Keratinocyte (primary cell): ENCODE data around the gene TGFBRAP1. TPM values are rescaled to one million over a fixed set of nuclear protein-coding genes. Genes with fewer than 3 reads are reported as not detected.

Source experiments
- DNase-seq: peaks from one replicate; pipeline ENCODE4 v3.0.0-alpha.2; 2011; ENCODE audit warnings: low read depth, missing footprints, low spot score
- FAIRE-seq: peaks from 2 replicates; lab custom pipeline; 2011; peaks lifted over from hg19 to GRCh38; lab: Jason Lieb, UNC
- H2AFZ ChIP-seq: 2 replicates; pipeline ENCODE4 v1.6.0; 2012; ENCODE audit warnings: low read length, control low read depth, inconsistent platforms; ENCODE audit not compliant: control insufficient read depth
- H3K27ac ChIP-seq: 2 replicates; pipeline ENCODE4 v1.5.1; 2011; ENCODE audit warnings: low read length; ENCODE audit not compliant: control insufficient read depth, insufficient read depth
- H3K27me3 ChIP-seq: 3 replicates; pipeline ENCODE4 v1.6.0; 2011; ENCODE audit warnings: low read length; ENCODE audit not compliant: control insufficient read depth, insufficient read depth; ENCODE audit errors: extremely low read depth
- H3K36me3 ChIP-seq, 2 experiments: 2 replicates in 1 of 2; 3 replicates in 1 of 2; pipeline ENCODE4 v1.5.1; 2011; ENCODE audit warnings: low read length in 2 of 2, mild to moderate bottlenecking in 1 of 2; ENCODE audit not compliant: control insufficient read depth in 2 of 2, insufficient read depth in 2 of 2; ENCODE audit errors: extremely low read depth in 1 of 2
- H3K4me1 ChIP-seq: 3 replicates; pipeline ENCODE4 v1.5.1; 2011; ENCODE audit warnings: low read length; ENCODE audit not compliant: control insufficient read depth, insufficient read depth; ENCODE audit errors: extremely low read depth
- H3K4me2 ChIP-seq: 3 replicates; pipeline ENCODE4 v1.6.0; 2011; ENCODE audit warnings: low read depth, low read length; ENCODE audit not compliant: control insufficient read depth, insufficient read depth; ENCODE audit errors: extremely low read depth
- H3K4me3 ChIP-seq, 3 experiments: fragments of 200-600 bp in 1 of 3; sonication (generic) in 1 of 3; 2 replicates in 2 of 3; 3 replicates in 1 of 3; pipeline ENCODE4 v1.5.1; 2011 to 2016; ENCODE audit warnings: low read length in 3 of 3, mild to moderate bottlenecking in 3 of 3, control low read depth in 2 of 3, inconsistent platforms in 1 of 3, low read depth in 1 of 3, mixed read lengths in 1 of 3, mixed run types in 1 of 3, moderate library complexity in 1 of 3; ENCODE audit not compliant: control insufficient read depth in 2 of 3, insufficient read depth in 2 of 3; ENCODE audit errors: extremely low read depth in 1 of 3
- H3K79me2 ChIP-seq: 2 replicates; pipeline ENCODE4 v1.6.0; 2012; ENCODE audit warnings: low read length; ENCODE audit not compliant: control insufficient read depth, insufficient read depth
- H3K9ac ChIP-seq: 3 replicates; pipeline ENCODE4 v1.6.0; 2011; ENCODE audit warnings: low read length; ENCODE audit not compliant: control insufficient read depth, insufficient read depth; ENCODE audit errors: extremely low read depth
- H3K9me1 ChIP-seq: 3 replicates; pipeline ENCODE4 v1.6.0; 2011; ENCODE audit warnings: low read length; ENCODE audit not compliant: control insufficient read depth, insufficient read depth; ENCODE audit errors: extremely low read depth
- H3K9me3 ChIP-seq: 2 replicates; pipeline ENCODE4 v1.5.1; 2012; ENCODE audit warnings: low read depth, low read length; ENCODE audit not compliant: control insufficient read depth
- H4K20me1 ChIP-seq: 3 replicates; pipeline ENCODE4 v1.6.0; 2011; ENCODE audit warnings: low read length; ENCODE audit not compliant: control insufficient read depth, insufficient read depth; ENCODE audit errors: extremely low read depth
- CTCF ChIP-seq, 3 experiments: IDR thresholded peaks in 1 of 3; conservative IDR thresholded peaks in 1 of 3; optimal IDR thresholded peaks in 1 of 3; 2 replicates in 2 of 3; 3 replicates in 1 of 3; pipeline versions ENCODE3 to v1.5.1; 2011; ENCODE audit warnings: low read length in 3 of 3, mild to moderate bottlenecking in 3 of 3, moderate library complexity in 2 of 3, control low read depth in 1 of 3, inconsistent platforms in 1 of 3; ENCODE audit not compliant: insufficient read depth in 2 of 3; ENCODE audit errors: extremely low read depth in 1 of 3
- EZH2 ChIP-seq: IDR thresholded peaks from one replicate; pipeline ENCODE4 v1.6.1; 2012; ENCODE audit warnings: inconsistent platforms, mild to moderate bottlenecking, low read length, moderate library complexity
- dilution Hi-C: fragments of 300-500 bp; cut with MboI; formaldehyde crosslinking; loops from one replicate; pipeline ENCODE4 v1.7.0; 2020; ENCODE audit warnings: low sequenced_read_pairs; ENCODE audit not compliant: extremely low pct_ligation_motif_present
- polyA plus RNA-seq, 5 experiments: library from polyadenylated mRNA; depleted of rRNA in 3 of 5; stranded (reverse) in 3 of 5; stranded (forward) in 1 of 5; unstranded in 1 of 5; fragments of >200 nt; gene quantifications; 1 replicate in 1 of 5; 2 replicates in 3 of 5; 3 replicates in 1 of 5; pipeline versions ENCODE4 v1.2.1 to v1.2.3, GENCODE V29; 2011 to 2012; ENCODE audit warnings: missing spikeins in 2 of 5, low read depth in 1 of 5, low replicate concordance in 1 of 5

Gene TGFBRAP1
- polyA plus RNA-seq, 1 donor (not counting 4 experiments of a cell fraction or from before 2014, with no cell fraction given) = 9.3 TPM

GRCh38 chr2:105262651-105263091 is 66.9 kb downstream of the TGFBRAP1 start:
- DNase-seq (no peak), FAIRE-seq (no peak)
- Histone ChIP-seq H3K4me1 (peaks cover 6% of the 10 kb centered on the region), H3K9me3 (no peaks in the 10 kb centered on the region), H3K27me3 (no peaks in the 10 kb centered on the region), H3K79me2 (no peaks in the 10 kb centered on the region), H3K9me1 (no peaks in the 10 kb centered on the region), H3K36me3 (peaks cover 6 to 8% of the 10 kb centered on the region in 2 experiments), H3K9ac (no peak overlapping the region), H2AFZ (no peak overlapping the region), H3K4me3 (no peak overlapping the region), H3K27ac (no peak overlapping the region), H3K4me2 (no peak overlapping the region), H4K20me1 (no peaks in the 10 kb centered on the region)
- dilution Hi-C loops = no loop called here
- TF ChIP-seq EZH2 = no peak
- no peak for TF ChIP-seq CTCF (optimal IDR thresholded peaks at IDR 0.05 in 1 of 3, IDR thresholded peaks at IDR 0.05 in 1 of 3, conservative IDR thresholded peaks at IDR 0.05 in 1 of 3; ENCODE audit: extremely low read depth in 1 of 3, insufficient read depth in 2 of 3, low read length in 3 of 3)

GRCh38 chr2:105261061-105261460 is 68.5 kb downstream of the TGFBRAP1 start:
- H3K4me1 ChIP-seq = peaks cover 6% of the 10 kb centered on the region
- no peaks in the 10 kb centered on the region for H3K9me3 ChIP-seq
- no peaks in the 10 kb centered on the region for H4K20me1 ChIP-seq
- H2AFZ ChIP-seq = no peak overlapping the region
- H3K9me1 ChIP-seq = no peaks in the 10 kb centered on the region
- dilution Hi-C loops = no loop called here
- TF ChIP-seq CTCF (optimal IDR thresholded peaks at IDR 0.05 in 1 of 3, IDR thresholded peaks at IDR 0.05 in 1 of 3, conservative IDR thresholded peaks at IDR 0.05 in 1 of 3; ENCODE audit: extremely low read depth in 1 of 3, insufficient read depth in 2 of 3, low read length in 3 of 3) (no peak), EZH2 (no peak)
- H3K9ac ChIP-seq = no peak overlapping the region
- peak overlapping the region; percentile 29 for H3K4me2 ChIP-seq
- H3K79me2 ChIP-seq = no peaks in the 10 kb centered on the region
- DNase-seq = peak; percentile 40
- peaks cover 0 to under 1% of the 10 kb centered on the region in 2 experiments for H3K36me3 ChIP-seq
- no peak for FAIRE-seq
- no peak overlapping the region for H3K27ac ChIP-seq
- H3K4me3 ChIP-seq = no peak overlapping the region
- H3K27me3 ChIP-seq = no peaks in the 10 kb centered on the region
